MCF 10A (cell line): ENCODE data around the gene IL6ST. TPM values are rescaled to one million over a fixed set of nuclear protein-coding genes. Genes with fewer than 3 reads are reported as not detected.

Experiments used
- BruUV-seq: library from RNA; stranded (reverse); fragments of 400-500 nt; replicated peaks from 2 replicates; lab custom pipeline; 2021; lab: Mats Ljungman, UMichigan
- CTCF ChIA-PET: fragments of 300-600 bp; sonication (Branson Sonifier 250); formaldehyde crosslinking; extraction: SDS; loops from one replicate; lab custom pipeline; 2021; ENCODE audit warnings: antibody characterized with exemption, inconsistent platforms; lab: Yijun Ruan, JAX
- POLR2A ChIA-PET: fragments of 300-600, 350-650 bp; sonication (Branson Sonifier 250); formaldehyde crosslinking; extraction: SDS; loops from one replicate; lab custom pipeline; 2020; ENCODE audit warnings: antibody characterized with exemption, inconsistent platforms; lab: Yijun Ruan, JAX
- DNase-seq: peaks from one replicate; pipeline ENCODE4 v3.0.0-alpha.2; 2018; ENCODE audit not compliant: unreplicated experiment
- H3K27ac Mint-ChIP-seq: one replicate; pipeline ENCODE4 v1.8.0; 2022; ENCODE audit warnings: mild to moderate bottlenecking, low read depth, mixed read lengths; ENCODE audit not compliant: unreplicated experiment
- H3K27me3 Mint-ChIP-seq: one replicate; pipeline ENCODE4 v1.8.0; 2022; ENCODE audit warnings: mixed read lengths; ENCODE audit not compliant: insufficient read depth, unreplicated experiment
- H3K36me3 Mint-ChIP-seq: one replicate; pipeline ENCODE4 v1.8.0; 2022; ENCODE audit warnings: mild to moderate bottlenecking, moderate library complexity, mixed read lengths; ENCODE audit not compliant: insufficient read depth, unreplicated experiment
- H3K4me1 Mint-ChIP-seq: one replicate; pipeline ENCODE4 v1.8.0; 2022; ENCODE audit warnings: mixed read lengths; ENCODE audit not compliant: insufficient read depth, unreplicated experiment
- H3K4me3 Mint-ChIP-seq: one replicate; pipeline ENCODE4 v1.8.0; 2022; ENCODE audit warnings: mild to moderate bottlenecking, moderate library complexity, mixed read lengths; ENCODE audit not compliant: unreplicated experiment
- H3K9me3 Mint-ChIP-seq: one replicate; pipeline ENCODE4 v1.8.0; 2022; ENCODE audit warnings: mixed read lengths; ENCODE audit not compliant: unreplicated experiment
- CTCF ChIP-seq: fragments of 200-600 bp; IDR thresholded peaks from one replicate; pipeline ENCODE4 v1.8.0; 2022; ENCODE audit warnings: antibody characterized with exemption, mild to moderate bottlenecking; ENCODE audit not compliant: unreplicated experiment
- intact Hi-C: fragments of 100-400 bp; cut with micrococcal nuclease; formaldehyde crosslinking; loops from 2 replicates; pipeline ENCODE4 v1.14.1; 2022
- total RNA-seq: library from RNA; stranded (reverse); gene quantifications from 2 replicates; pipeline ENCODE4 v1.2.3, GENCODE V29; 2022

The IL6ST gene
- total RNA-seq, 1 experiment from 2014 or later, result 115 TPM

- H3K27ac Mint-ChIP-seq, result no peak overlapping the region
- no peak overlapping the region for H3K4me3 Mint-ChIP-seq
- no peaks in the 10 kb centered on the region for H3K9me3 Mint-ChIP-seq
- ChIA-PET CTCF (interaction anchor here (0.6 to 1.8 kb wide), 3 partner anchors 14 to 562 kb away, joined by 4 to 10 read pairs (median 5); no protein-coding TSS in a partner anchor), POLR2A (interaction anchor here (1.3 kb wide), 1 partner anchor 9 kb away, joined by 3 read pairs; no protein-coding TSS in a partner anchor)
- H3K27me3 Mint-ChIP-seq, result no peaks in the 10 kb centered on the region
- no TSS peak for BruUV-seq
- no peaks in the 10 kb centered on the region for H3K4me1 Mint-ChIP-seq
- no peak for TF ChIP-seq CTCF
- intact Hi-C loops, result loop anchor here (5.0 kb wide), 1 partner anchor 231 kb away; no protein-coding TSS in a partner anchor
- DNase-seq, result no peak
- no peaks in the 10 kb centered on the region for H3K36me3 Mint-ChIP-seq
Observed at GRCh38 chr5:55923177-55923771, 71.5 kb downstream of the IL6ST start.

- H3K27ac Mint-ChIP-seq, result no peak overlapping the region
- H3K4me1 Mint-ChIP-seq, result no peaks in the 10 kb centered on the region
- DNase-seq, result no peak
- no peaks in the 10 kb centered on the region for H3K9me3 Mint-ChIP-seq
- H3K27me3 Mint-ChIP-seq, result no peaks in the 10 kb centered on the region
- BruUV-seq, result no TSS peak
- TF ChIP-seq CTCF, result no peak
- POLR2A ChIA-PET, result interaction anchor here (0.5 to 0.6 kb wide), 2 partner anchors 14 to 141 kb away, joined by 3 read pairs; no protein-coding TSS in a partner anchor
- no peak overlapping the region for H3K4me3 Mint-ChIP-seq
- intact Hi-C loops, result loop anchor here (2.0 to 5.0 kb wide), 4 partner anchors 209 to 749 kb away; partner anchors contain the start of genes CDC20B and SLC38A9
- CTCF ChIA-PET, result interaction anchor here (0.5 to 1.9 kb wide), 6 partner anchors 14 to 518 kb away, joined by 3 to 6 read pairs (median 3); no protein-coding TSS in a partner anchor
- H3K36me3 Mint-ChIP-seq, result no peaks in the 10 kb centered on the region
Observed at GRCh38 chr5:55921617-55922016, 73.1 kb downstream of the IL6ST start.

DNA sequence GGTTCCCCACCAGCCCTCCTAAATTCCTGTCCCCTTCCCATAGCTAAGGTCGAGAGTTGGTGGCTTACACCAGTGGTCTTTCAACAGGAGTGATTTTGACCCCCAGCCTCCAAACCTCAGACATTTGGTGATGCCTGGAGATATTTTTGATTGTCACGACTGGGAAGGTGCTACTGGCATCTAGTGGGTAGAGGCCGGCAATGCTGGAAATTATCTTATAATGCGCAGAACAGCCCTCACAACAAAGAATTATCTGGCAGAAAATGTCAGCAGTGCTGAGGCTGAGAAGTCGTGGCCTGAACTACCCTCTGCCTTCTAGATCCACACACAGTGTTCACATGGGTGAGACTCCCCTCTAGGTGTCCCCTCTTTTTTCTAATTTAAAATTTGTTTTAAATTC lies 74.0 kb downstream of the IL6ST start:
- H3K9me3 Mint-ChIP-seq, result no peaks in the 10 kb centered on the region
- intact Hi-C loops, result loop anchor here (2.0 to 5.0 kb wide), 4 partner anchors 208 to 748 kb away; partner anchors contain the start of genes CDC20B and SLC38A9

More for the DNA sequence above, 74.0 kb downstream of the IL6ST start:
- Mint-ChIP-seq H3K27me3 (no peaks in the 10 kb centered on the region), H3K27ac (no peak overlapping the region), H3K36me3 (no peaks in the 10 kb centered on the region), H3K4me1 (no peaks in the 10 kb centered on the region), H3K4me3 (no peak overlapping the region)
- peak; percentile 35 for DNase-seq
- peak; percentile 22 for TF ChIP-seq CTCF
- ChIA-PET POLR2A (no interaction called here), CTCF (interaction anchor here (0.6 to 1.9 kb wide), 6 partner anchors 13 to 512 kb away, joined by 3 to 6 read pairs (median 4); no protein-coding TSS in a partner anchor)
- no TSS peak for BruUV-seq
